K562 (cell line): Measurements from ENCODE around the gene SRBD1. TPM values are rescaled to one million over a fixed set of nuclear protein-coding genes. Genes with fewer than 3 reads are reported as not detected.

Source experiments
- IRF2 ChIP-seq: sonication (generic); formaldehyde crosslinking; IDR thresholded peaks from 2 replicates; pipeline ENCODE4 v1.8.1; 2022; ENCODE audit warnings: mild to moderate bottlenecking, missing genetic modification reagents
- PRPF4 ChIP-seq: fragments of 200-400 bp; formaldehyde crosslinking; IDR thresholded peaks from one replicate; pipeline ENCODE4 v1.6.1; 2017; ENCODE audit warnings: low read length, low read depth, mild to moderate bottlenecking; ENCODE audit not compliant: insufficient read depth, poor library complexity, severe bottlenecking
- polyA plus RNA-seq, 8 experiments: library from polyadenylated mRNA; depleted of rRNA in 4 of 8; stranded (reverse) in 5 of 8; unstranded in 3 of 8; fragments of >200 nt; fragmentation: Nextera tagmentation in 2 of 8; fragmentation: Illumina TruSeq in 1 of 8; extraction: Ambion mirVana in 2 of 8; extraction: Trizol in 1 of 8; gene quantifications; 2 replicates each; pipeline versions ENCODE4 v1.2.1 to v1.2.3, GENCODE V29; 2011 to 2014; ENCODE audit warnings: inconsistent platforms in 1 of 8, missing spikeins in 1 of 8
- total RNA-seq, 7 experiments: library from RNA; depleted of rRNA in 6 of 7; stranded (reverse); fragments of >200 nt in 6 of 7; fragmentation: Illumina TruSeq in 2 of 7; extraction: Trizol in 2 of 7; gene quantifications; 2 replicates each; pipeline versions ENCODE4 v1.2.1 to v1.2.3, GENCODE V29; 2011 to 2021; ENCODE audit warnings: low replicate concordance in 1 of 7
- TF ChIP-seq, protein P1 (sequence below): fragments of 250-450 bp; sonication (Bioruptor Pico); IDR thresholded peaks from 2 replicates; pipeline ENCODE4 v1.4.0; 2020; ENCODE audit warnings: borderline replicate concordance
- TF ChIP-seq, protein P2 (sequence below), 2 experiments: fragments of 450-650 bp; formaldehyde crosslinking in 1 of 2; IDR thresholded peaks; 2 replicates each; pipeline versions ENCODE4 v1.4.0 to v1.6.1; 2014 to 2020; ENCODE audit warnings: mild to moderate bottlenecking in 2 of 2, borderline replicate concordance in 1 of 2, low read depth in 1 of 2

The SRBD1 gene
- total and polyA plus RNA-seq, 9 of the 15 experiments (the other 6 are each of a cell fraction or from before 2014, with no cell fraction given) = 6.9 to 23.2 (median 14.7) TPM

DNA sequence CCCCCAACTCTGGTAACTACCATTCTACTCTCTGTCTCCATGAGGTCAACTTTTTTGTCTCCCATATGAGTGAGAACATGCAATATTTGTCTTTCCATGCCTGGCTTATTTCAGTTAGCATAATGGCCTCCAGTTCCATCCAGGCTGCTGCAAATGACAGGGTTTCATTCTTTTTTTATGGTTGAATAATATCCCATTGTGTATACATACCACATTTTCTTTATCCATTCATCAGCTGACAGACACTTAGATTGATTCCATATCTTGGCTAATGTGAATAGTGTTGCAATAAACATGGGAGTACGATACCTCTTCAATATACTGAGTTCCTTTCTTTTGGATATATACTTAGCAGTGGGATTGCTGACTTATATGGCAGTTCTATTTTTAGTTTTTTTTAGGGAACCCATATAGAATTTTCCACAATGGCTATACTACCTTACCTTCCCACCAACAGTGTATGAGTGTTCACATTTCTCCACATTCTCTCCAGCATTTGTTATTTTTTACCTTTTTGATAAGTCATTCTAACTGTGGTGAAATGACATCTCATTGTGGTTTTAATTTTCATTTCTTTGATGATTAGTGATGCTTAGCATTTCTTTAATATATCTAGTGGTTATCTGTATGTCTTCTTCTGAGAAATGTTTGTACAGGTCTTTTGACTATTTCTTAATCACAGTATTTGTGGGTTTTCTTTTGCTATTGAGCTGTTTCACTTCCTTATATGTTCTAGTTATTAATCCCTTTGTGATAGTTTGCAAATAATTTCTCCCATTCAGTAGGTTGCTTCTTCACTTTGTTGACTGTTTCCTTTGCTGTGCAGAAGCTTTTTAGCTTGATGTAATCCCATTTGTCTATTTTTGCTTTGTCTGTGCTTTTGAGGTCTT, 112.2 kb downstream of the SRBD1 start (continued):
- TF ChIP-seq, protein P1, sequence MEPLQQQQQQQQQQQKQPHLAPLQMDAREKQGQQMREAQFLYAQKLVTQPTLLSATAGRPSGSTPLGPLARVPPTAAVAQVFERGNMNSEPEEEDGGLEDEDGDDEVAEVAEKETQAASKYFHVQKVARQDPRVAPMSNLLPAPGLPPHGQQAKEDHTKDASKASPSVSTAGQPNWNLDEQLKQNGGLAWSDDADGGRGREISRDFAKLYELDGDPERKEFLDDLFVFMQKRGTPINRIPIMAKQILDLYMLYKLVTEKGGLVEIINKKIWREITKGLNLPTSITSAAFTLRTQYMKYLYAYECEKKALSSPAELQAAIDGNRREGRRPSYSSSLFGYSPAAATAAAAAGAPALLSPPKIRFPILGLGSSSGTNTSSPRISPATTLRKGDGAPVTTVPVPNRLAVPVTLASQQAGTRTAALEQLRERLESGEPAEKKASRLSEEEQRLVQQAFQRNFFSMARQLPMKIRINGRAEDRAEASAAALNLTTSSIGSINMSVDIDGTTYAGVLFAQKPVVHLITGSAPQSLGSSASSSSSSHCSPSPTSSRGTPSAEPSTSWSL = no peak
- TF ChIP-seq PRPF4 = no peak
- TF ChIP-seq IRF2 (CRISPR knock-in tag) = no peak
- TF ChIP-seq, protein P2, sequence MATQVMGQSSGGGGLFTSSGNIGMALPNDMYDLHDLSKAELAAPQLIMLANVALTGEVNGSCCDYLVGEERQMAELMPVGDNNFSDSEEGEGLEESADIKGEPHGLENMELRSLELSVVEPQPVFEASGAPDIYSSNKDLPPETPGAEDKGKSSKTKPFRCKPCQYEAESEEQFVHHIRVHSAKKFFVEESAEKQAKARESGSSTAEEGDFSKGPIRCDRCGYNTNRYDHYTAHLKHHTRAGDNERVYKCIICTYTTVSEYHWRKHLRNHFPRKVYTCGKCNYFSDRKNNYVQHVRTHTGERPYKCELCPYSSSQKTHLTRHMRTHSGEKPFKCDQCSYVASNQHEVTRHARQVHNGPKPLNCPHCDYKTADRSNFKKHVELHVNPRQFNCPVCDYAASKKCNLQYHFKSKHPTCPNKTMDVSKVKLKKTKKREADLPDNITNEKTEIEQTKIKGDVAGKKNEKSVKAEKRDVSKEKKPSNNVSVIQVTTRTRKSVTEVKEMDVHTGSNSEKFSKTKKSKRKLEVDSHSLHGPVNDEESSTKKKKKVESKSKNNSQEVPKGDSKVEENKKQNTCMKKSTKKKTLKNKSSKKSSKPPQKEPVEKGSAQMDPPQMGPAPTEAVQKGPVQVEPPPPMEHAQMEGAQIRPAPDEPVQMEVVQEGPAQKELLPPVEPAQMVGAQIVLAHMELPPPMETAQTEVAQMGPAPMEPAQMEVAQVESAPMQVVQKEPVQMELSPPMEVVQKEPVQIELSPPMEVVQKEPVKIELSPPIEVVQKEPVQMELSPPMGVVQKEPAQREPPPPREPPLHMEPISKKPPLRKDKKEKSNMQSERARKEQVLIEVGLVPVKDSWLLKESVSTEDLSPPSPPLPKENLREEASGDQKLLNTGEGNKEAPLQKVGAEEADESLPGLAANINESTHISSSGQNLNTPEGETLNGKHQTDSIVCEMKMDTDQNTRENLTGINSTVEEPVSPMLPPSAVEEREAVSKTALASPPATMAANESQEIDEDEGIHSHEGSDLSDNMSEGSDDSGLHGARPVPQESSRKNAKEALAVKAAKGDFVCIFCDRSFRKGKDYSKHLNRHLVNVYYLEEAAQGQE (IDR thresholded peaks at IDR 0.05; ENCODE audit: borderline replicate concordance) = no peak
- TF ChIP-seq, protein P2 (CRISPR knock-in tag; IDR thresholded peaks at IDR 0.05; ENCODE audit: low read depth) = no peak
- TF ChIP-seq, all 486 proteins: peak for 0
